GM18873 (cell line): ENCODE results near the gene BCDIN3D.
"Not testable (repeated sequence)": the region's sequence is repeated elsewhere in the genome, so short reads cannot be mapped to it uniquely, and the experiment has no call there.

Source experiments
- ATAC-seq: cut with Tn5 transposase; IDR thresholded peaks from one replicate; pipeline ENCODE4 v1.9.1; 2021; ENCODE audit warnings: mild to moderate bottlenecking, moderate library complexity, moderate number of reproducible peaks; ENCODE audit not compliant: unreplicated experiment, low FRiP score

Gene BCDIN3D, protein sequence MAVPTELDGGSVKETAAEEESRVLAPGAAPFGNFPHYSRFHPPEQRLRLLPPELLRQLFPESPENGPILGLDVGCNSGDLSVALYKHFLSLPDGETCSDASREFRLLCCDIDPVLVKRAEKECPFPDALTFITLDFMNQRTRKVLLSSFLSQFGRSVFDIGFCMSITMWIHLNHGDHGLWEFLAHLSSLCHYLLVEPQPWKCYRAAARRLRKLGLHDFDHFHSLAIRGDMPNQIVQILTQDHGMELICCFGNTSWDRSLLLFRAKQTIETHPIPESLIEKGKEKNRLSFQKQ

DNA sequence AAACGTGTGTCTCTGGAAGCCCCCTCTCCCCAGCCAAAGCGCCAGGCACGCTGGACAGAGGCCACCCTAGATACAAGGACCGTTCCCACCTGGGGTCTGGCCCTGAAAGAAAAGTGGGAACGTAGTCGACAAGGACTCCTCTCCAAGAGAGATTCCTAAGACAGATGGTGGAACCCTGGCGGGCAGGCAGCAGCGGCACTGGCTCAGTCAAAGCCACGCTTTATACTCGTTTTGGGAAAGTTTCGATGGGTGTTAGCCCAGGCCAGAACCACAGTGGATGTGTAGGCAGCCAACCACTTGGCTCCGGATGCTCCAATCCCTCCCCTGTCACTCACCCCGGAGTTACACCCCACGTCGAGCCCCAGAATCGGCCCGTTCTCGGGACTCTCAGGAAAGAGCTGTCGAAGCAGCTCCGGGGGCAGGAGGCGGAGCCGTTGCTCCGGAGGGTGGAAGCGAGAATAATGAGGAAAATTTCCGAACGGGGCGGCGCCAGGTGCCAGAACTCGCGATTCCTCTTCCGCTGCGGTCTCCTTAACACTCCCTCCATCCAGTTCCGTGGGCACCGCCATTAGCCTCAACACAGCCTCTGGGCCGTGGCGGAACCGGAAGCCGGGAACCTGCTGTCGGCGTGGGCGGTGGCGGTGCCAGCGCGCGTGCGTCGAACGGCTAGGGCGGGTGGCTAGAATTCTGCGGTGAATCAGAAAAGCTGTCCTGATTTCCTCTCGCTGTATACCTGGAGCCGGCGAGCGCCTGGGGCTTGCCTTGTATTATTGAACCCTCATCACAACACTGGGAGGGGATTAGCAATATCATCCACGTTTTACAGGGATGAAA is at the start of gene BCDIN3D:
TSS of gene BCDIN3D (minus strand) at position 588 of the 834 bp plus-strand sequence. CDS start at position 569, 19 bp downstream.
- ATAC-seq, result peak; percentile 67

DNA sequence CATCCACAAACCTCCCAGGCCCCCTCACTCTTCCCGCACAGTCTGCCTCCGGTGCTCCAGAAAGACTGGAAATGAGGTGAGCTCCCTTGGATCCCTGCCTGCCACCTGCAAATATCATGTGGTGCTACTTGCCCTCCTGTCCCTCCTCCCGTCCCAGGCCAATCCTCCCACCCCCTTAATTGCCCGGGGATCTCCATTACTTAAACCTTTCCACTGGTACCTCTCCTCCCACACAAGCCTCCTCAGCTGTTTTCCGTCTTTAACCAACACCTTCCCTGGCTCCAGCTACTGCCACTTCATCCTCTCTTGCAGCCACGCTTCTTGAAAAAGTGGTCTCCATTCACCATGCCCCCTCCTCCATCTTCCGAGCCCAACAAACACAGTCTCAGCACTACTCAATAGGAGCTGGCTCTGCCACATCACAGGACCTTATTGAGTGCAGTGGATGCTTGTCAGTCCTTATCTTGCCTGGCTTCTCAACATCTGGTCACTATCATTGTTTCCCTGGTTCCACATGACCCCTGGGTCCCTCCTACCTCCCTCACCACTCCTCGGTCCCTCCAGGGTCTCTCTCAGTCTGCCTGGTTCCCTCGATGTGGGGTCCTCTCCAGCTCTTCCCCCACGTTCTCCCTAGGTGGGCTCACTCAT is 49.3 kb upstream of the BCDIN3D start:
- ATAC-seq, result no peak

DNA sequence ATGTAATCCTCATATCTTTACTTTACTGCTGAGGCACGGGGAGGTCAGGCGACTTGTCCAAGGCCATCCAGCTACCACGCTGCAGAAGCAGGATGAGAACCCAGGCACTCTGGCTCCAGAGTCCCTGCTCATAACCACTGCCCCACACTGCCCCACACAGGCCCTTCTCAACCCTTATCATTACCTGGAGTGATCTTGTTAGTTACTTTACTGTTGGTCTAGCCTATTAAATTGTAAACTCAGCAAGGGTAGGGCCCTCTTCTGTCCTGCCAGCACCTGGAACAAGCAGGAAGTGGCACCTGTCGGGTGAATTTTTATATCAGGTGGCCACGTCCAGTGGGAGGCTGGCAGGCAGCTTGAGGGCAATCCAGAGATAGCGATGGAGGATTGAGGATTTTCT is 48.6 kb upstream of the BCDIN3D start:
- no peak for ATAC-seq

DNA sequence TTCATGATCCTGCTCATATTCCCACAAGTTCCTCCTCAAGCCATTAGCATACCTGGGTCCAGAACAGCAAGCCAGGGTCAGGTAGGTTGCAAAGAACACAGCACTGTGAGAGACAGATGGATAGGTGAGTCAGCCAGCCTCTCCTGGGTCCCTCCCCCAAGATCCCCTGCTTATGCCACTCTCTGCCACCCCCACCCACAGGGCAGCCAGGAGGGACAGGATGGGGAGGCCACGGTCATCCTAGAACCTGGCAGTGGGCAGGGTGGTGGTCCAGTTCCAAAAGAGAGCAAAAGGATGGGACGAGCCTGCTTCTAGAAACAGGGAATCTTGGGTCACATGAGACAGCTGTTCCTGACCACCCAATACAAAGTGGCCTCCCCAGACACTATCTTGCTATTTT is 48.1 kb upstream of the BCDIN3D start:
- no peak for ATAC-seq

DNA sequence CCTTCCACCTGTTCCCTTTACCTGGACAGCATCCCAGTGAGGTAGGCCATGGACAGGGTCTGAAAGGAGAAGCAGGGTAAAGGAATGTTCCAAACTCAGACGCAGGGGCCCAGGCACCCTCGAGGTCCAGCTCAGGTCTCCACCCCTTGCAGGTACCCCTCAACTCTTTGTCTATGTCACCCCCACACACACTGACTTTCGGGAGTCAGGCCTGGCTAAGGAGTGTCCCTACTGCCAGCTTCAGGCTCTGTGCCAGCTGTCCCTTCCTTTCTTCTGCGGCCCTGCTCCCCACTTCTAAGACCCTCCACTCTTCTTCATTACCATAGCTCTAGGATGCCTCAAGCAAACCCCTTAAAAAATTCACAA is 47.2 kb upstream of the BCDIN3D start:
- no peak for ATAC-seq

DNA sequence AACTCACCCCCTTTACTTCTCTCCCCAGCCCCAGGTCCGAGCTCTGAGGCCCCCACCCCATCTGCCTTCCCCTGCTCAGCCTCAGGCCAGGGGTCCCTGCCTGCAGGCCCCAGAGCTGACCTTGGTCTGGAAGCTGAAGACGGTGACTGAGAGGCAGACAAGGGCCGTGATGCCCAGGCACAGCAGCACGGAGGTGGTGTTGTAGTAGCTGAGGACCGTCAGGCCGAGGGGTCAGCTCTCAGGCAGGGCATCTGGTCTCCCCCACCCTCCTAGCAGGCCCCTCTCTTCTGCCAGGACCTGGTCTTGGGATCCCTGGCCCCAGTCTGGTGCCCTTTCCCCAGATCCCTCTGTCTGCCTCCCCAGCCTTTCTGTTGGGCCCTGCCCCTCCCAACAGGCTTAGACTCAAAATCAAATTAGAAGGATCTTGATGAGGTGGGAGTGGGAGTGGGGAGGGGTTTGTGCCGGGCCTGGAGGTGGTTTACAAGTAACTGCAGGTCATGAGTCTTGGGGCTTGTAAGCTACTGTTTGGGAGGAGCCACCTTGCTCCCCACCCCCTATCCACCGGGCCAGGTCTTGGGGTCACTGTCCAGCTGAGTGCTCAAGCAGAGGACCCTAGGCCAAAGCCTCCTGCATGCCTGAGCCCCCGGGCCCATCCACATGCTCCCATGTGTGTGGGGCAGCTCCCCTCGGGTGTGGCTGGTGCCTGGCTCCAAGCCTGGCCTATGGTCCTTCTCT is 46.6 kb upstream of the BCDIN3D start:
- no peak for ATAC-seq

DNA sequence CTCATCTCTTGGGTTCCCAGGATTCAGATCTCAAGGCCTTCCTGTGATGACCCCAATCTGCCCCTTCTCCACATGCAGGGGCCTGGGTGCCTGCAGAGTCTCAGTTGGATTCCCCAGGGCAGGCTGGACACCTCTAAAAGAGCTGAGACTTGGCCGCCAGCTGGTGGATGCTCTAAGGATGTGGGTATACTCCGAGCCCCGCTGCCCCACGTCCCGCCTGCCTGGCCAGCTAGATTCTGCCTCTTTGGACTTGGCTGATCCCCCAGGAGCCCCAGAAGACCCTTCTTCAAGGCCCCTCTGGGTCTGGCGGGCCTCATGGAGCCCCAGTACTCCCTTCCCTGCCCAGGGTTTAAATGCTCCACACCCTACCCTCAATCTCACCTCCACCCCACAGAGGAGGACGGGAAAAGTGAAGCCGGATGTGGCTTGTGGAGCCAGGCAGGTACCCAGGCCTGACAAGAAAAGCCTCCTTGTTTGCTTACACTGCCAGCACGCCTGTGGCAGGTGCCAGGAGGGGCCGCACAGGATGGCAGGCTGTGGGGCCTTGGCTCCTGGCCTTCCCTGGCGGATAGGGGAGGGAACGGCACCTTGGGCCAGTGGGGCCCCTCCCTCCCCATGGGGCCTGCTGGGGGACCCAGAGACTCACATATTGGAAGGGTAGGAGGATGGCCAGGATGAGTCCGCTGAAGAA is 45.7 kb upstream of the BCDIN3D start:
- ATAC-seq, result no peak

DNA sequence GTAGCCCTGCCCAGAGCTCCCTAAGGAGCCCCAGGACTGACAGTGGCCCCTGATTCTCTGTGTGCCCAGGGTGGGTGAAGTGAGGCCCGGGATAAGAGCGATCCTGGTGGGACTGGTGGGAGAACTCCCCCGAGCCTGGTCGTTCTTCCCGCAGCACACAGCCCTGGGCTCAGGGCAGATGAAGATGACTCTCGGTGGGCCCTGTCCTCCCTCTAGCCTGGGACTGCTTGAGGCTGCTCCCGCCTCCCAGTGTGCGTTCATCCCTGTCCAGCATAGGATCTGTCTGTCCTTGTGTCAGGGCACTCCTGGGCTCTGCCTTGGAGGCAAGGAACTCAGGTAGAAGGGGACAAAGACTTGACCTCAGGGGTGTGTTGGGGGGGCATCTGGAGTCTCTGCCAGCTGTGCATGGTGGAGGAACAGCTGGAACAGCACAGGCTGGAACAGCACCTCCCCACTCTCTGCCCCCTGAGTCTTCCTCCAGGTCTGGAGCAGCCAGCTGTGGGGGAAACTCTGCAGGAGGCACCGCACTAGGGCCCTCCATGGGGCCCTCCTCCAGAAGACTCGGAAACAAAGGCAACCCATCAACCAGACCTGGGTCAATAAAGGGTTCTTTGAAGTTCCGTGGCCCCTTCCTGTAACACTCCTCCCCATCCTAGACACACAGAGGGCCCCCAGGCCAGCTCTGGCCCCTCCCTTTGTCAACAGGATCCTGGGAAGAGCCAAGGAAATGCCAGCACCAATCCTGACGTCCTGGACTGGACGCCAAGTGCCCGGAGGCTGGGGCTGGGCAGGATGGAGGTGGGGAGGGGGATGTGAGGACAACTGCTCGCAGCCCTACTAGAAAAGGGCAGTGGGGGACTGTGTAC is 44.9 kb upstream of the BCDIN3D start:
- ATAC-seq, result no peak

DNA sequence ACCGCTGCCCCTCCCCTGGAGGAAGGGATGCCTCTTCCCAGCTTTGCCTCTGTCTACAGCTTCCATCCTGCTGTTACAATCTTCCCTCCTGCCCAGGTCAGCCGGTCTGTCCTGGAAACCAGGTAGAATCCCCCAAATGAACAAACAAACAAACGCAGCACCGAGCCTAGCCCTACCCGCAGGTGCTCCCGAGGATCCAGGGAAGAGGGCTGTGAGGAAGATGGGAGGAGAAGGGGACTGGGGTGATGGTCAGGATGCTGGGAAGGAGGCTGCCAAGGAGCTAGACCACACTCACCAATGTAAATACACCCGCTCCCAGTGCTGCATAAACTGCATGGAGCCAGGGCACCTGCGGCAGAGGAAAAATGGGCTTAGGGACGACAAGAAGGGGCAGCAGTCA is 44.2 kb upstream of the BCDIN3D start:
- no peak for ATAC-seq

DNA sequence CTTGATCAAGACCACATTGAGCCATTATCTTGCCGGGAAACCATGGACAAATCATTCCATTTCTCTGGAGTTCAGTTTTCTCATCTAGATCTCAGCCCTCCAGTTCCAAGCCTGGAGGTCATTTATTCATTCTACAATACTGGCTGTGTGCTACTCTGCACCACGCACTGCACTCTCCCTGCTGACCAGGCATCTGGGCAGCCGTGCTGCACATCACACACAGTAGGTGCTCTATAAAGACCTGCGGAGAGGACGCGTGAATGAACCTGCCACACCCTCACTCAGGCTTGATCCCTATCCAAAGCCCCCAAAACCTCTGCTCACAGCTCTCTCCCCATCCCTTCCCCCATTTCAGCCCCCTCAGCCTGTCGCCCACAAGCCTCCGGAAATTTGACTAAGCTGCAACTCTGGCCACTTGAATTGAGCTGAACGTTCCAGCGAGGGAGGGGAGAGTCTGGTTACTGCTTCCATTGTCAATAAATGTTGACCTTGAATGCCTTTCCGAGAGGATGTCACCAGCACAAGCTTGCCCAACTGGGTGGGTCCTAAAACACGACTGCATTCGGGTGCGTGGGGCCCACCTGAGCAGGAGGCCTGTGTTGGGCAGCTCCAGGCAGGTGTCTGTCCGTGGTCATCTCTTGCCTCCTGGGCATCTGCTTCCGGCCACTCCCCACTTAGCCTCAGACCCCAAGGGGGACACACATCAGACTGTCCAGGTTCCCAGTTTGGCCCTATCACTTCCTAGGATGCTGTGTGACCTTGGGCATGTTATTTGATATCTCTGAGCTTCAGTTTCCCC is 43.0 kb upstream of the BCDIN3D start:
- no peak for ATAC-seq

DNA sequence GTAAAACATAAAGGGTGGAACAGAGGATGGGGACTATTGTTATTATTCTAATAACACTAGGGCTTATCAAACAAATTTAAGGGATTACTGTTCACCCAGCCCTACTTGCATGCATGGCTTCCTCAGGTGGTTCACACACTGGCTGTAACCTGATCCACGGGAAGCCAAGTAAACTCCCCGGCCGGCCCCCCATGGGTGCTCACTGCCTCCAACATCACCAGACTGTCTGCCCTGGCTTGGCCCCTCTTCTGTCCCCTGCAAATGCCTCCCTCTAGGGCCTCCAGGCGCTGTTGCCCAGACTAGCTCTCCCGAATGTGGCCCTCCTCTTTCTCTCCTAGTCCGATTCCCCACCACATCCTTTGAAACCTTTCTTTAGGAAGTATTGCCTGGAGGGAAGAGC is 42.2 kb upstream of the BCDIN3D start:
- ATAC-seq, result no peak

DNA sequence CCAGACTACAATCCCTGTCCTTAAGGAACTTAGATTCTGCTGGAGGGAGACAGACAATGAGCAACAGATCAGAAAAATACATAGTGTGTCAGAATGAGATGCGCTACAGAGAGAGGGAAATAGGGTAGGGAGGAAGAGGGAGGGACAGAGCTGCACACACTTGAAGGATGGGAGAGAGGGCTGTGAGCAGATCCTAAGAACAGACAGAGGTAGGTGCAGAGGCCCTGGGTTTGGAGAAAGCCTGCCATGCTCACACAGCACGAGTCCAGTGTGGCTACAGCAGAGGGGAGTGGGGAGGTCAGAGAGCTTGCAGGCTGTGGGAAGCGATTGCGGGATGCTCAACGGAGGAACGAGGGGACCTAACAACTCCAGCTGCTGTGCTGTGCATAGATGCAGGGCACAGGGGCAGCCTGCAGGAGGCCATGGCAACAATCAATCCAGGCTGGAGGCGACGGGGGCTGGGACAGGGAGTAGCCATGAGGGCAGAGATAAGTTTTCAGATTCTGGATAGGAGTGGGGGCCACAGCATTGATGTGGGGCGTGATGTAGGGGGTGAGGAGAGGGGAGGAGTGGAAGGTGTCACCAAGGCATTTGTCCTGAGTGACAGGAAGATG is 40.1 kb upstream of the BCDIN3D start:
- no peak for ATAC-seq

DNA sequence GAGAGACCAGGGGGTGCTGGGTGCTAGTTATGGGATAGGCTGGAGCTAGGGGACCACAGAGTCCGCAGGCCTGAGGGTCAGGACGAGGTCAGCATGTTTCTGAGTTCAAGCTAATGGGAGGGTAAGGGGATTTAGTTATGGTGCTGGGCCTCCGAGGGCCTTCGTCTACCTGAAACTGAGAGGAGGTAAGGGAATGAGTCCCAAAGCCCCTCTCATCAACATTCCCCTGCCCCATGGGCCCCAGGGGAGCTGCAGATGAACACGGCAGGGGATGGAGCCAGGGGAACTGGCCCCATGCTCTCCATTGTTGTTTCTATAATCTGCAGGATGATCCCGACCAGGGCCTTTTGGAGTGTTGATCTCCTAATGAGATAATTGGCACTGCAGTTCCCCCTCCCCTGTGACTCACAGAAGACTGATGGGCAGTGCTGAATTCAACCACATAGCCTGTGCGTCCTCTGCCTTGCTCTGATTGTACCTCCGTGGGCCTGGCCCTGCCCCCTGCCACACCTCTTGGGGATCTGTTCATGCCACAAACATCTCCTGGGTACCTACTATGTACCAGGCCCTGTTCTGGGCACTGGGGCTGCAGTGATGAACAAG is 39.4 kb upstream of the BCDIN3D start:
- no peak for ATAC-seq

DNA sequence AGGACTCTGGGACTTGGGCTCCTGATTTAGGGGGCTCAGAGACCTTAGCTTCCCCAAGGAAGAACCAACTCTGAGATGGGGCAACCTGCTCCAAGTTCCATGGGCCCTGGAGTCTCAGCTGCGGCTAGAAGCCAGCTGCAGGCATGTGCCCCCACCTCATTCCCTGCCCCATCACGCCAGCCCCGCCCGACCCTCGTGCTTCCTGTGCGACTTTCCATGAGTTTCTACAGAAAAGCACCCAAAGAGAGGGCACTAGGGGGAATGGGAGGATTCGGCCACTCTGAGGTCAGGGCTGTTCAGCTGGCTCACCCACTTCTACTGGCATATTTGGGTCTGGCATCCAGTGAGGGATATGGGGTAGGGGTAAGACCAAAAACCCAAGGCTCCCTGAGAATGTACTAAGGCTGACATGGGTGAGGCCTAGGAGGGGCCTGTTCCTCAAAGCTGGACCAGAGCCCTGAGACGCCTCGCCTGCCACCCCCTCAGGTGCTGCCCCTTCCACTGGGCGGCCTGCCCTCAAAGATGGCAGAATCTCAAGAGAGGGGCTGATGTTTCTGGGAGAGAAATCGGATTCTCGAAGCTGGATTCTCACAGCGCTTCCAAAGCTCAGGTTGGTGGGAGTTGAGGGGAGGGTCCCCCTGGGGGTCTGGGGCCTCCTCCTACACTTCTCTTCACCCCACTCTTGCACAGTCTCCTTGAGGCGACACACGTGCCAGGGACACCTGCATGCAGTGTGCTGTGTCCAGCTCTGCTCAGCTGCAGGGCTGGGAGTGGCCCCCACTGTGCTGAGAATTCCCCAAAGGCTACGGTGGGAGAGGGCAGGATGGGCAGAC is 38.7 kb upstream of the BCDIN3D start:
- no peak for ATAC-seq

DNA sequence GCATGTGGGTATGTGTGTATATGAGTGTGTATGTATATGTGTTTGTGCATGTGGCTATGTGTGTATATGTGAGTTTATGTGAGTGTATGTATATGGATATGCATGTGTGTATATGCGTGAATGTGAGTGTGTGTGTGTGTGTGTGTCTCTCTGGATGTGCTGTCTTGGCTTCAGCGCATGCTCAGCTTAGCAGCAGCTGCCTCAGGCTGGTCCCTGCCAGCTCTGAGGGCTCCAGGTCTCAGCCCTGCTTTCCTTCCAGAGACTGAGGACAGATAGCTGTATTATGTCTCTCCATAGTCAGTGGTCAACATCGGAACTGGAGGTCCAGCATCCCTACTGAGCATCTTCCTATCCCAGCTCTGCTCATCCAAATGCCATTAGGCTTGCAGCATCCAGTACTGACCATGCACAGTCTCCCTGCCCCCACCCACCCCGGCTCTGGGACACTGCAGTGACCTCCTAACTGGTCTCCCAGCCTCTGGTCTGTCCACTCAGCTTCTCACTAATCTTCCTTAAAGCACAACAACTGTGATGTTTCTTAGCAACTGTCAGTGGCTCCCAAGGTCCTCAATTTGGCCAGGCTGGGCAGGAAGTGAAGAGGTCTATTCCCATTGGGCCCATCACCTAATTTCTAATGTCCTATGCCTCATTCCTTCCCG is 38.0 kb upstream of the BCDIN3D start:
- no peak for ATAC-seq

DNA sequence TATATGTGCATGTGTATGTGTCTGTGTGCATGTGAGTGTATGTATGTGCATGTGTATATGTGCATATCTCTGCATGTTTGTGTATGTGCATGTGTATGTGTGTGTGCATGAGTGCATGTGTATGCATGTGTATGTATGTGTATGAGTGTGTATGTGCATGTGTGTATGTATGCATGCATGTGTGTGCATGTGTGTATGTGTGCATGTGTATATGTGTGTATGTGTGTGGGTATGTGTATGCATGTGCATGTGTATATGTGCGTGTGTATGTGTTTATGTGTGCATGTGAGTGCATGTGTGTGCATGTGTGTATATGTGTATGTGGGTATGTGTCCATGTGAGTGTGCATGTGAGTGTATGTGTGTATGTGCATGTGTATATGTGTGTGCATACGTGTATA is 36.2 kb upstream of the BCDIN3D start:
- not testable (repeated sequence) for ATAC-seq
